H9 (cell line): ENCODE data around the gene SORCS2. TPM values are rescaled to one million over a fixed set of nuclear protein-coding genes. Genes with fewer than 3 reads are reported as not detected.
A peak's percentile ranks its signal among the peaks of the same experiment; 100 is the strongest.

Experiments used
- DNase-seq: peaks from one replicate; pipeline ENCODE4 v3.0.0-alpha.2; 2017
- H2AFZ ChIP-seq: one replicate; pipeline ENCODE4 v1.6.1; 2013; ENCODE audit warnings: mild to moderate bottlenecking, low read length, control low read depth, moderate library complexity
- H2AK5ac ChIP-seq: 2 replicates; pipeline ENCODE4 v1.6.1; 2013; ENCODE audit warnings: low read length, control low read depth, mixed read lengths; ENCODE audit not compliant: insufficient read length
- H2BK120ac ChIP-seq: one replicate; pipeline ENCODE4 v1.6.1; 2013; ENCODE audit warnings: low read depth, mild to moderate bottlenecking, low read length, control low read depth, inconsistent platforms; ENCODE audit not compliant: poor library complexity, severe bottlenecking
- H2BK12ac ChIP-seq: 2 replicates; pipeline ENCODE4 v1.6.1; 2013; ENCODE audit warnings: low read length, control low read depth, mixed read lengths, low read depth; ENCODE audit not compliant: insufficient read length
- H2BK15ac ChIP-seq: 2 replicates; pipeline ENCODE4 v1.6.1; 2013; ENCODE audit warnings: low read depth, low read length, control low read depth
- H2BK20ac ChIP-seq: one replicate; pipeline ENCODE4 v1.6.1; 2013; ENCODE audit warnings: low read depth, mild to moderate bottlenecking, low read length, control low read depth, inconsistent platforms; ENCODE audit not compliant: poor library complexity, severe bottlenecking
- H2BK5ac ChIP-seq: 2 replicates; pipeline ENCODE4 v1.6.1; 2013; ENCODE audit warnings: low read length, control low read depth, mixed read lengths; ENCODE audit not compliant: insufficient read length
- H3K14ac ChIP-seq: 2 replicates; pipeline ENCODE4 v1.6.1; 2013; ENCODE audit warnings: low read length, control low read depth; ENCODE audit not compliant: insufficient read depth
- H3K18ac ChIP-seq: 2 replicates; pipeline ENCODE4 v1.6.1; 2013; ENCODE audit warnings: low read depth, mild to moderate bottlenecking, mixed read lengths, low read length, control low read depth; ENCODE audit not compliant: insufficient read length
- H3K23ac ChIP-seq: 2 replicates; pipeline ENCODE4 v1.6.1; 2013; ENCODE audit warnings: low read length, control low read depth, mixed read lengths, low read depth; ENCODE audit not compliant: insufficient read length
- H3K23me2 ChIP-seq: 2 replicates; pipeline ENCODE4 v1.6.1; 2013; ENCODE audit warnings: low read depth, mild to moderate bottlenecking, mixed read lengths, low read length, control low read depth; ENCODE audit not compliant: insufficient read length, poor library complexity, severe bottlenecking
- H3K27ac ChIP-seq: 2 replicates; pipeline ENCODE4 v1.5.1; 2013; ENCODE audit warnings: low read length, control low read depth, mixed read lengths, low read depth; ENCODE audit not compliant: insufficient read length
- H3K27me3 ChIP-seq: 2 replicates; pipeline ENCODE4 v1.6.1; 2013; ENCODE audit warnings: low read length, control low read depth, inconsistent platforms; ENCODE audit not compliant: insufficient read depth
- H3K4ac ChIP-seq: 2 replicates; pipeline ENCODE4 v1.6.1; 2013; ENCODE audit warnings: low read depth, mild to moderate bottlenecking, control low read depth, inconsistent platforms, low read length, moderate library complexity
- H3K4me1 ChIP-seq: 2 replicates; pipeline ENCODE4 v1.6.1; 2013; ENCODE audit warnings: low read length, control low read depth, inconsistent platforms; ENCODE audit not compliant: insufficient read depth
- H3K4me2 ChIP-seq: 2 replicates; pipeline ENCODE4 v1.6.1; 2013; ENCODE audit warnings: low read length, control low read depth, mixed read lengths; ENCODE audit not compliant: insufficient read length, insufficient read depth
- H3K56ac ChIP-seq: 2 replicates; pipeline ENCODE4 v1.6.1; 2013; ENCODE audit warnings: low read depth, mild to moderate bottlenecking, mixed read lengths, low read length, control low read depth; ENCODE audit not compliant: insufficient read length
- H3K79me1 ChIP-seq: 2 replicates; pipeline ENCODE4 v1.6.1; 2013; ENCODE audit warnings: low read depth, mild to moderate bottlenecking, moderate library complexity, low read length, control low read depth, inconsistent platforms; ENCODE audit not compliant: insufficient read depth, poor library complexity, severe bottlenecking
- H3K79me2 ChIP-seq: 2 replicates; pipeline ENCODE4 v1.6.1; 2013; ENCODE audit warnings: low read length, control low read depth, inconsistent platforms; ENCODE audit not compliant: insufficient read depth
- H3K9ac ChIP-seq: 2 replicates; pipeline ENCODE4 v1.6.1; 2013; ENCODE audit warnings: low read length, control low read depth, mixed read lengths; ENCODE audit not compliant: insufficient read length; ENCODE audit errors: extremely low read depth
- H3K9me3 ChIP-seq: one replicate; pipeline ENCODE4 v1.6.1; 2013; ENCODE audit warnings: low read depth, low read length, inconsistent platforms; ENCODE audit not compliant: control insufficient read depth
- H3T11ph ChIP-seq: one replicate; pipeline ENCODE4 v1.6.1; 2013; ENCODE audit warnings: mild to moderate bottlenecking, low read length, control low read depth, inconsistent platforms
- H4K20me1 ChIP-seq: one replicate; pipeline ENCODE4 v1.6.1; 2013; ENCODE audit not compliant: control insufficient read depth, insufficient read length, insufficient read depth
- H4K5ac ChIP-seq: 2 replicates; pipeline ENCODE4 v1.6.1; 2013; ENCODE audit warnings: low read depth, mild to moderate bottlenecking, mixed read lengths, low read length, control low read depth; ENCODE audit not compliant: insufficient read length
- H4K8ac ChIP-seq: replicated peaks from 2 replicates; pipeline ENCODE4 v1.6.1; 2013; ENCODE audit warnings: low read length, control low read depth, mixed read lengths, low read depth; ENCODE audit not compliant: insufficient read length
- H4K91ac ChIP-seq: 2 replicates; pipeline ENCODE4 v1.6.1; 2013; ENCODE audit warnings: low read depth, mild to moderate bottlenecking, moderate library complexity, mixed read lengths, low read length, control low read depth; ENCODE audit not compliant: insufficient read length
- H3K27ac Mint-ChIP-seq, 3 experiments: 2 replicates in 2 of 3; 3 replicates in 1 of 3; pipeline ENCODE4 v1.8.0; 2020 to 2021; ENCODE audit warnings: mixed read lengths in 3 of 3, mild to moderate bottlenecking in 1 of 3, moderate library complexity in 1 of 3
- H3K27me3 Mint-ChIP-seq: 2 replicates; pipeline ENCODE4 v1.8.0; 2021; ENCODE audit warnings: low read depth, mild to moderate bottlenecking, moderate library complexity, mixed read lengths
- H3K36me3 Mint-ChIP-seq, 3 experiments: 2 replicates in 2 of 3; 3 replicates in 1 of 3; pipeline ENCODE4 v1.8.0; 2020 to 2021; ENCODE audit warnings: low read depth in 3 of 3, mixed read lengths in 3 of 3; ENCODE audit not compliant: insufficient read depth in 1 of 3
- H3K4me1 Mint-ChIP-seq, 2 experiments: 2 replicates each; pipeline ENCODE4 v1.8.0; 2020; ENCODE audit warnings: mixed read lengths in 2 of 2
- H3K4me3 Mint-ChIP-seq, 2 experiments: 2 replicates in 1 of 2; 3 replicates in 1 of 2; pipeline ENCODE4 v1.8.0; 2020 to 2021; ENCODE audit warnings: mild to moderate bottlenecking in 2 of 2, mixed read lengths in 2 of 2, moderate library complexity in 1 of 2
- H3K9me3 Mint-ChIP-seq, 2 experiments: 2 replicates in 1 of 2; 3 replicates in 1 of 2; pipeline ENCODE4 v1.8.0; 2020; ENCODE audit warnings: mild to moderate bottlenecking in 2 of 2, mixed read lengths in 2 of 2, moderate library complexity in 1 of 2
- CTCF ChIP-seq: fragments of 200-600 bp; sonication (generic); conservative IDR thresholded peaks from 3 replicates; pipeline ENCODE4 v1.8.0; 2021; ENCODE audit warnings: antibody characterized with exemption, mild to moderate bottlenecking
- WGBS: extraction: QIAGEN DNeasy Blood & Tissue Kit; methylation state at CpG from one replicate; pipeline ENCODE4 v1.1.7; 2013; ENCODE audit warnings: missing lambda C conversion rate, low lambda C conversion rate, mixed read lengths; ENCODE audit not compliant: insufficient read length; ENCODE audit errors: extremely low coverage; 5-methylcytosine and 5-hydroxymethylcytosine counted together
- total RNA-seq: library from RNA; stranded (reverse); gene quantifications from 2 replicates; pipeline ENCODE4 v1.2.1, GENCODE V29; 2021

Gene SORCS2
- total RNA-seq, 1 experiment from 2014 or later: 0.57 TPM

DNA sequence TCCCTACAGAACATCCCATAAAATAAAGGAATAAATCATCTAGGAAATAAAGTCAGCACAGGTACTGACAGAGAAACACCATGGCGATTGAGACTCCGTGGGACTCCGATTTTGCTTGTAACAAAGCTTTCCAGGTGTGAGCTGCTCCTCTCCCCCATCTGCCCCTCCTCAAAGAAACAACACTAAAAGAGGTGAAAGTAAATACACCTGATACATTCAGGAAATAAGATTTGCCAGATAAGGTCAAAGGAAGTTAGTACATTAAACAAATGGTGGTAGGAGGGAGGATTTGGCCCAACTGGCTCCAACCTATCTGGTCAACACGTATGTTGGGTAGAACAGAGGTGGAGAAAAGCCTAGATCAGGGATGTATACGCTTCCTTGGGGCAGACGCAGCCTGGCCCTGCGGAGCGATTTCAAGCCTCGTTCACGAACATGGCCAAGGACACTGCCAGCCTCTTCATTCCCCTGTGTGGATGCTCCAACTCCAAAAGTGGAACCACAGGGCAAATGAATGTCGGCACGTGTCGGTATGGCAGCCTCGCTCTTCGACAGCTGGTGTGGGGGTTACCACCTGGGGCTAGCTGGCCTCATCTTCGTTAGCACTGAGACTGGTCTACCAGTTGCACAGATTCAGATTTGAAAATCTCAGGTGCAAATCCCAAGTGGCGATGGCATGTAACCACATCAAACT lies 584.8 kb downstream of the SORCS2 start:
- Mint-ChIP-seq H3K27ac (peak overlapping the region in 1 of 3 experiments; percentile 35; a peak in 3 of 7 replicates), H3K4me1 (peaks cover 14 to 19% of the 10 kb centered on the region in 2 experiments), H3K27me3 (no peaks in the 10 kb centered on the region), H3K9me3 (no peaks in the 10 kb centered on the region), H3K36me3 (peaks cover 9 to 43% (median 35%) of the 10 kb centered on the region in 3 experiments), H3K4me3 (no peak overlapping the region)
- no peaks in the 10 kb centered on the region for H4K20me1 ChIP-seq
- no peak overlapping the region for H4K5ac ChIP-seq
- TF ChIP-seq CTCF: no peak
- no peaks in the 10 kb centered on the region for H3K79me1 ChIP-seq
- H2BK20ac ChIP-seq: no peak overlapping the region
- no peaks in the 10 kb centered on the region for H3K79me2 ChIP-seq
- H4K8ac ChIP-seq: no peak overlapping the region
- no peaks in the 10 kb centered on the region for H3K27me3 ChIP-seq
- H3K18ac ChIP-seq: no peak overlapping the region
- no peaks in the 10 kb centered on the region for H3K9me3 ChIP-seq
- H2BK15ac ChIP-seq: no peak overlapping the region
- no peak overlapping the region for H3K9ac ChIP-seq
- H3K56ac ChIP-seq: no peak overlapping the region
- H3K23me2 ChIP-seq: no peaks in the 10 kb centered on the region
- H3K4me2 ChIP-seq: no peak overlapping the region
- no peak overlapping the region for H3K23ac ChIP-seq
- DNase-seq: no peak
- no peak overlapping the region for H4K91ac ChIP-seq
- H3K4me1 ChIP-seq: no peaks in the 10 kb centered on the region
- no peak overlapping the region for H3T11ph ChIP-seq
- no peak overlapping the region for H3K27ac ChIP-seq
- no peak overlapping the region for H2AK5ac ChIP-seq
- no peak overlapping the region for H2BK5ac ChIP-seq
- no peak overlapping the region for H2AFZ ChIP-seq
- no peak overlapping the region for H2BK120ac ChIP-seq
- H3K4ac ChIP-seq: no peak overlapping the region
- H3K14ac ChIP-seq: no peak overlapping the region; the same call in 1 of the 2 replicates
- H2BK12ac ChIP-seq: no peak overlapping the region
- WGBS: no CpG with 5 or more reads among the region's 17 CpGs
